Mesenchymal stem cell (in vitro differentiated cells and primary cell): Measurements from ENCODE around the gene AFAP1.

Experiments used
- DNase-seq: peaks from one replicate; pipeline ENCODE4 v3.0.0-alpha.2; 2013
- H2AFZ ChIP-seq: one replicate; pipeline ENCODE4 v1.6.1; 2013; ENCODE audit warnings: low read depth, mild to moderate bottlenecking, control low read depth, inconsistent platforms, low read length, moderate library complexity
- H2AK5ac ChIP-seq: 2 replicates; pipeline ENCODE4 v1.6.1; 2013; ENCODE audit warnings: low read length, moderate library complexity, mild to moderate bottlenecking, inconsistent platforms; ENCODE audit not compliant: severe bottlenecking
- H2BK120ac ChIP-seq: one replicate; pipeline ENCODE4 v1.6.1; 2013; ENCODE audit warnings: low read depth, mild to moderate bottlenecking, inconsistent platforms, low read length, moderate library complexity
- H2BK12ac ChIP-seq, 2 experiments: one replicate each; pipeline ENCODE4 v1.6.1; 2013; ENCODE audit warnings: inconsistent platforms in 2 of 2, low read length in 2 of 2, mild to moderate bottlenecking in 2 of 2, moderate library complexity in 2 of 2, control low read depth in 1 of 2
- H2BK15ac ChIP-seq: one replicate; pipeline ENCODE4 v1.6.1; 2013; ENCODE audit warnings: mild to moderate bottlenecking, low read depth, inconsistent platforms; ENCODE audit not compliant: poor library complexity, severe bottlenecking
- H2BK5ac ChIP-seq: 2 replicates; pipeline ENCODE4 v1.6.1; 2013; ENCODE audit warnings: low read depth, mild to moderate bottlenecking, low read length, control low read depth, inconsistent platforms; ENCODE audit not compliant: poor library complexity, severe bottlenecking
- H3K14ac ChIP-seq, 2 experiments: one replicate each; pipeline ENCODE4 v1.6.1; 2013; ENCODE audit warnings: inconsistent platforms in 2 of 2, low read length in 2 of 2, control low read depth in 1 of 2, mild to moderate bottlenecking in 1 of 2, moderate library complexity in 1 of 2
- H3K18ac ChIP-seq, 2 experiments: one replicate each; pipeline ENCODE4 v1.6.1; 2013; ENCODE audit warnings: inconsistent platforms in 2 of 2, low read length in 2 of 2, control low read depth in 1 of 2, low read depth in 1 of 2, mild to moderate bottlenecking in 1 of 2
- H3K23ac ChIP-seq, 2 experiments: one replicate each; pipeline ENCODE4 v1.6.1; 2013; ENCODE audit warnings: inconsistent platforms in 2 of 2, low read length in 2 of 2, mild to moderate bottlenecking in 2 of 2, moderate library complexity in 2 of 2, control low read depth in 1 of 2
- H3K27ac ChIP-seq: 2 replicates; pipeline ENCODE4 v1.5.1; 2013; ENCODE audit warnings: mild to moderate bottlenecking, moderate library complexity, low read length, control low read depth, inconsistent platforms; ENCODE audit not compliant: poor library complexity, severe bottlenecking
- H3K27me3 ChIP-seq, 2 experiments: 2 replicates each; pipeline versions ENCODE4 v1.6.1 to v1.7.0; 2013; ENCODE audit warnings: low read length in 2 of 2, mild to moderate bottlenecking in 2 of 2, moderate library complexity in 2 of 2, control low read depth in 1 of 2, inconsistent platforms in 1 of 2; ENCODE audit not compliant: control insufficient read depth in 1 of 2, insufficient read depth in 1 of 2
- H3K36me3 ChIP-seq, 2 experiments: 2 replicates each; pipeline versions ENCODE4 v1.6.1 to v1.7.0; 2013; ENCODE audit warnings: low read length in 2 of 2, control low read depth in 1 of 2, inconsistent platforms in 1 of 2, low read depth in 1 of 2, mild to moderate bottlenecking in 1 of 2; ENCODE audit not compliant: insufficient read depth in 2 of 2, control insufficient read depth in 1 of 2
- H3K4ac ChIP-seq, 2 experiments: one replicate each; pipeline ENCODE4 v1.6.1; 2013; ENCODE audit warnings: inconsistent platforms in 2 of 2, low read length in 2 of 2, mild to moderate bottlenecking in 2 of 2, moderate library complexity in 2 of 2, control low read depth in 1 of 2, low read depth in 1 of 2
- H3K4me1 ChIP-seq: 2 replicates; pipeline ENCODE4 v1.6.1; 2013; ENCODE audit warnings: low read depth, low read length, control low read depth; ENCODE audit not compliant: control insufficient read depth, insufficient read depth
- H3K4me2 ChIP-seq: 2 replicates; pipeline ENCODE4 v1.6.1; 2013; ENCODE audit warnings: low read length, mild to moderate bottlenecking, inconsistent platforms; ENCODE audit not compliant: poor library complexity, severe bottlenecking
- H3K4me3 ChIP-seq, 2 experiments: 2 replicates each; pipeline versions ENCODE4 v1.5.1 to v1.7.0; 2013; ENCODE audit warnings: low read length in 2 of 2, mild to moderate bottlenecking in 2 of 2, control low read depth in 1 of 2, low read depth in 1 of 2; ENCODE audit not compliant: insufficient read depth in 1 of 2
- H3K79me1 ChIP-seq: replicated peaks from 2 replicates; pipeline ENCODE4 v1.6.1; 2013; ENCODE audit warnings: mild to moderate bottlenecking, control low read depth, low read length, inconsistent platforms; ENCODE audit not compliant: poor library complexity, severe bottlenecking
- H3K9ac ChIP-seq: 2 replicates; pipeline ENCODE4 v1.7.0; 2013; ENCODE audit warnings: mild to moderate bottlenecking, low read length, moderate library complexity
- H3K9me3 ChIP-seq: 2 replicates; pipeline ENCODE4 v1.7.0; 2013; ENCODE audit warnings: mild to moderate bottlenecking, low read length; ENCODE audit not compliant: control insufficient read depth
- H4K8ac ChIP-seq: one replicate; pipeline ENCODE4 v1.6.1; 2013; ENCODE audit warnings: inconsistent platforms, mild to moderate bottlenecking, low read length, moderate library complexity
- H4K91ac ChIP-seq: one replicate; pipeline ENCODE4 v1.6.1; 2013; ENCODE audit warnings: mild to moderate bottlenecking, low read length, inconsistent platforms
- WGBS: methylation state at CpG from one replicate; pipeline ENCODE4 v1.1.7; 2013; ENCODE audit warnings: mixed read lengths; 5-methylcytosine and 5-hydroxymethylcytosine counted together

The AFAP1 gene

GRCh38 chr4:7740866-7741525 lies 198.7 kb downstream of the AFAP1 start:
- Histone ChIP-seq H3K4me2 (no peak overlapping the region), H3K18ac (no peak overlapping the region), H3K27ac (no peak overlapping the region), H2AFZ (no peak overlapping the region), H3K9ac (no peak overlapping the region), H4K91ac (no peak overlapping the region), H2BK15ac (no peak overlapping the region), H3K79me1 (no peaks in the 10 kb centered on the region), H3K27me3 (peaks cover 8 to 19% of the 10 kb centered on the region in 2 experiments), H3K23ac (no peak overlapping the region), H2BK12ac (no peak overlapping the region), H4K8ac (no peak overlapping the region), H3K4me1 (peaks cover 1% of the 10 kb centered on the region), H3K4ac (no peak overlapping the region), H2BK120ac (no peak overlapping the region), H3K4me3 (no peak overlapping the region), H3K14ac (no peak overlapping the region), H2BK5ac (no peak overlapping the region), H2AK5ac (no peak overlapping the region), H3K36me3 (no peaks in the 10 kb centered on the region), H3K9me3 (peaks cover 5% of the 10 kb centered on the region)
- WGBS, result 94% methylated on average over 15 of the region's 19 CpGs
- no peak for DNase-seq

GRCh38 chr4:7739918-7740865 lies 199.5 kb downstream of the AFAP1 start:
- H3K27ac ChIP-seq, result no peak overlapping the region
- peaks cover 1% of the 10 kb centered on the region for H3K4me1 ChIP-seq
- no peak overlapping the region for H2AFZ ChIP-seq
- H4K91ac ChIP-seq, result no peak overlapping the region
- H3K9ac ChIP-seq, result no peak overlapping the region
- H3K23ac ChIP-seq, result no peak overlapping the region
- H3K9me3 ChIP-seq, result peaks cover 5% of the 10 kb centered on the region
- no peak for DNase-seq
- no peaks in the 10 kb centered on the region for H3K36me3 ChIP-seq
- H2BK5ac ChIP-seq, result no peak overlapping the region
- no peak overlapping the region for H3K4me3 ChIP-seq
- no peaks in the 10 kb centered on the region for H3K79me1 ChIP-seq
- 93% methylated on average over 45 of the region's 45 CpGs for WGBS
- H3K18ac ChIP-seq, result no peak overlapping the region
- peaks cover 13 to 28% of the 10 kb centered on the region in 2 experiments for H3K27me3 ChIP-seq
- no peak overlapping the region for H4K8ac ChIP-seq
- H2BK15ac ChIP-seq, result no peak overlapping the region
- H2BK120ac ChIP-seq, result no peak overlapping the region
- H3K4me2 ChIP-seq, result no peak overlapping the region
- no peak overlapping the region for H3K4ac ChIP-seq
- no peak overlapping the region for H2BK12ac ChIP-seq
- no peak overlapping the region for H3K14ac ChIP-seq
- H2AK5ac ChIP-seq, result no peak overlapping the region

GRCh38 chr4:7739077-7739917 lies 200.4 kb downstream of the AFAP1 start:
- Histone ChIP-seq H3K18ac (no peak overlapping the region), H3K14ac (no peak overlapping the region), H2BK5ac (no peak overlapping the region), H2BK15ac (no peak overlapping the region), H3K4me1 (peaks cover 1% of the 10 kb centered on the region), H2AK5ac (no peak overlapping the region), H4K8ac (no peak overlapping the region), H3K4me2 (no peak overlapping the region), H3K9ac (no peak overlapping the region), H3K27me3 (peaks cover 20 to 36% of the 10 kb centered on the region in 2 experiments), H3K27ac (no peak overlapping the region), H3K36me3 (no peaks in the 10 kb centered on the region), H3K9me3 (peaks cover 5% of the 10 kb centered on the region), H4K91ac (no peak overlapping the region), H2AFZ (no peak overlapping the region), H2BK120ac (no peak overlapping the region), H2BK12ac (no peak overlapping the region), H3K23ac (no peak overlapping the region), H3K79me1 (no peaks in the 10 kb centered on the region), H3K4ac (no peak overlapping the region), H3K4me3 (no peak overlapping the region)
- no peak for DNase-seq
- WGBS, result 93% methylated on average over 36 of the region's 37 CpGs
